Measurements from ENCODE around the gene EGFL7. TPM values are rescaled to one million over a fixed set of nuclear protein-coding genes. Genes with fewer than 3 reads are reported as not detected.

The EGFL7 gene
- total RNA-seq, 1 donor from 2014 or later: 7.0 TPM

GRCh38 chr9:136683755-136684154 lies 21.0 kb downstream of the EGFL7 start:
- Mint-ChIP-seq H3K9me3 (ENCODE audit: low read depth) (no peaks in the 10 kb centered on the region), H3K27me3 (ENCODE audit: low read depth) (no peaks in the 10 kb centered on the region), H3K27ac (ENCODE audit: unreplicated experiment) (no peak overlapping the region), H3K4me1 (ENCODE audit: low read depth) (peaks cover 7% of the 10 kb centered on the region), H3K4me3 (ENCODE audit: unreplicated experiment) (no peak overlapping the region), H3K36me3 (ENCODE audit: low read depth) (no peaks in the 10 kb centered on the region)
- DNase-seq (ENCODE audit: low spot score): no peak
- TF ChIP-seq CTCF (IDR thresholded peaks at IDR 0.05): no peak

GRCh38 chr9:136684339-136684738 lies 21.6 kb downstream of the EGFL7 start:
- Mint-ChIP-seq H3K27ac (ENCODE audit: unreplicated experiment) (no peak overlapping the region), H3K27me3 (ENCODE audit: low read depth) (no peaks in the 10 kb centered on the region), H3K4me1 (ENCODE audit: low read depth) (peaks cover 7% of the 10 kb centered on the region), H3K9me3 (ENCODE audit: low read depth) (no peaks in the 10 kb centered on the region), H3K36me3 (ENCODE audit: low read depth) (no peaks in the 10 kb centered on the region), H3K4me3 (ENCODE audit: unreplicated experiment) (no peak overlapping the region)
- no peak for TF ChIP-seq CTCF (IDR thresholded peaks at IDR 0.05)
- no peak for DNase-seq (ENCODE audit: low spot score)

DNA sequence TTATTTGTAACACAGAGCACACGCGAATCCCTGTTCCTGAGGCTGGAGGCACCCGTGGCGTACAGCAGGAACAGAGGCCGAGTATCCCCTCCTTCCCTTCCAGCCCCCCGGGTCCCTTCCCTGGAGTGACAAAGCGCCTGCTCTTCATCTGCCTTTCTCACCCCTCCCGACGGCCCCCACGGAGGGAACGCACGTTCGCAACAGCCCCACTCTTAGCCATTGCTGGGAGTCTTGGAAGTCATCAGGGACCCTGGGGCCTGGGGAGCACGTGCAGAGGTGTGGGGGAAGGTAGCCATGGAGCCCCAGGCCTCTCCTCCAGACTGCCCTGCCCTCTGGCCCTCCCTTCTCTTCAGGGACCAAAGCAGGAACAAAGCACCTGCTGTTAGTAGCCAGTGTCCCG lies 22.1 kb downstream of the EGFL7 start:
- Mint-ChIP-seq H3K4me3 (ENCODE audit: unreplicated experiment) (no peak overlapping the region), H3K27ac (ENCODE audit: unreplicated experiment) (no peak overlapping the region), H3K9me3 (ENCODE audit: low read depth) (no peaks in the 10 kb centered on the region), H3K4me1 (ENCODE audit: low read depth) (peaks cover 7% of the 10 kb centered on the region), H3K36me3 (ENCODE audit: low read depth) (no peaks in the 10 kb centered on the region), H3K27me3 (ENCODE audit: low read depth) (no peaks in the 10 kb centered on the region)
- no peak for DNase-seq (ENCODE audit: low spot score)
- TF ChIP-seq CTCF (IDR thresholded peaks at IDR 0.05): no peak

GRCh38 chr9:136685216-136685615 lies 22.5 kb downstream of the EGFL7 start:
- Mint-ChIP-seq H3K27me3 (ENCODE audit: low read depth) (no peaks in the 10 kb centered on the region), H3K9me3 (ENCODE audit: low read depth) (no peaks in the 10 kb centered on the region), H3K4me3 (ENCODE audit: unreplicated experiment) (no peak overlapping the region), H3K4me1 (ENCODE audit: low read depth) (peaks cover 7% of the 10 kb centered on the region), H3K36me3 (ENCODE audit: low read depth) (no peaks in the 10 kb centered on the region), H3K27ac (ENCODE audit: unreplicated experiment) (no peak overlapping the region)
- no peak for TF ChIP-seq CTCF (IDR thresholded peaks at IDR 0.05)
- no peak for DNase-seq (ENCODE audit: low spot score)

DNA sequence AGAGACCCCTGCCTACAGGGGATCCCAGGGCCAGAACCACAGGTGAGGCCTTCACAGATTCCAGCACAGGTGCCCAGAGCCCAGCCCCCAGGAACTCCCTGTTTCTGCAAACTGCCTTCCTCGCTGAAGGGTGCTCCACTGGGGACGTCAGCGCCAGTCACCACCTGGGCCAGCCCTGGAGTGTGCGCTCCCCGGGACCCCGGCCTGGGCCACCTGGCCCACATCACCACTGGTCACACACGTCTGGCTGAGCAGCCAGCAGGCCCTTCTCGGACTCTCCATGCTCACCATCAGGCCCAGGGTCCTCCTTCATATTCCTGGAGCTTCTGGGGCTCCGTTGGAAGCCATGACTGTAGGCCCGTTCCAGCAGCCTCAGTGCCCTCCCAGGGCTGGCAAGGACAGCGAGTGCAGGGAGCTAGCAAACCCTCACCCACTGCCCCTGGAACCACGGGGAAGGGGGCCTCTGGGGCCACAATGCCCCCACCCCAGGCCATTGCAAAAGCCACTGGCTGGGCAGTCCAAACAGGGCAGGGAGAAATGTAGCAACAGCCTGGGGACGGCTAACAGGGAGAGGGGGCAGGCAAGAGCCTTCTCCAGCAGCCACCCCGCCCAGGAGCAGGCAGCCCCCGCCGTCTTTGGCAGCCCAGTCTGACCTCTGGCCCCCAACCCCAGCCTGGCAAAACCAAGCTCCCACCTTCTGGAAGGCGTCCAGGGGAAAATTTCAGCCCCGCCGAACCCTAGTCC lies 23.2 kb downstream of the EGFL7 start:
- Mint-ChIP-seq H3K27me3 (ENCODE audit: low read depth) (no peaks in the 10 kb centered on the region), H3K4me3 (ENCODE audit: unreplicated experiment) (peak overlapping the region; percentile 80)

More for the DNA sequence above, 23.2 kb downstream of the EGFL7 start:
- H3K9me3 Mint-ChIP-seq (ENCODE audit: low read depth): no peaks in the 10 kb centered on the region
- no peaks in the 10 kb centered on the region for H3K36me3 Mint-ChIP-seq (ENCODE audit: low read depth)
- H3K27ac Mint-ChIP-seq (ENCODE audit: unreplicated experiment): no peak overlapping the region
- TF ChIP-seq CTCF (IDR thresholded peaks at IDR 0.05): no peak
- DNase-seq (ENCODE audit: low spot score): no peak
- H3K4me1 Mint-ChIP-seq (ENCODE audit: low read depth): peaks cover 7% of the 10 kb centered on the region
